ENCODE data around the gene FUT9.

Gene FUT9

GRCh38 chr6:96015518-96016333, at the start of gene FUT9:
TSS of gene FUT9 (plus strand) at chr6:96015974. CDS start at chr6:96203156, 187,182 bp downstream.
- DNase-seq: no peak

DNA sequence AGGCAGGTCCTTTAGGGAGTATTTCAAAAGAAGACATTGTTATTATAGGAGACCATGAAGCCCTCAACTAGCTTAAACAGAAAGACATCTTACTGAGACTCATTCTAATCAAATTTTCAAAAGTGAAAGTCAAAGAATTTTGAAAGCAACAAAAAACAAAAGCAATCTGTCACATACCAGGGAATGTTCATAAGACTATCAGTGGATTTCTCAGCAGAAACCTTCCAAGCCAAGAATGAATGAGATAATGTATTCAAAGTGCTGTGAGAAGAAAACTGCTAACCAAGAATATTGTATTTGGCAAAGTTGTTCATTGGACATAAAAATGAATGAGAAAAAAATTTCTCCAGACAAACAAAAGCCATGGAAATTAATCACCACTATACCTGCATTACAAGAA, 48.2 kb upstream of the FUT9 start:
- no peak for DNase-seq

DNA sequence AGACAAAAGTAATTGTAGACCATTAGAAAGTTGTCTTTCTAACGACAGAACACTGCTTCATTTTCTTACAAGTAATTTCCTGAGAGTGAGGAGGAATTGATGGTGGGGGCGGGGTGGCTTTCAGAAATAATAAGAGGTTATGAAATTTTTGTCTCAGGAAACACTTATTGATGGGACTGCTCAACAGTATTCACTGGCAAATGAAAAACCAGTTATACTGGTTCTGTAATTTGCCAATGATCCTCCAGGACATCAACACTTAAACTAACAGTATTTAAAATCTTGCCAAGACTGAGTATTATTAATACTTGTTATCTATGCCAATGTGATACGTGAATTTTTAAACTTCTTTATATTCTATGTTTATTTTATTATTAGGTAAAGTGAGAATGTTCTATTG, 41.8 kb upstream of the FUT9 start:
- DNase-seq: no peak

DNA sequence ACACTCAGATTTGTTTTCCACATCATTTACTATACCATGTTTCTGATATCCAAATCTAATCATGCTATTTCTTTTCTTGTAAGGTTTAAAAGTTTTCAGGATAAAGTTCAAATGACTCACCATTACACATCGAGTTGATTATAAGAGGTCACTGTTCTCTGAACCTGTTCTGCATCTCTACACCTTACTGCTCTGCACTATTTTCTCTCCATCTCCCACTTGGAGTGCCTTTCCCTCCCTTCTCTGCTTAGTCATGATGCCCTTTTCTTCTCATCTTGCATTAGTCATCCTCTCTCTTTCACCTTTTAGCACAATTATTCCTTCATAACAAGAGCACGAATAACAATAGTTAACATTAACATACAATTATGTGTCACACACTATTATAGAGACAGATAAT, 37.5 kb upstream of the FUT9 start:
- no peak for DNase-seq

- no peak for DNase-seq
Measured at GRCh38 chr6:95991906-95992305, 23.9 kb upstream of the FUT9 start.

GRCh38 chr6:95994151-95994550, 21.6 kb upstream of the FUT9 start:
- DNase-seq: no peak

DNA sequence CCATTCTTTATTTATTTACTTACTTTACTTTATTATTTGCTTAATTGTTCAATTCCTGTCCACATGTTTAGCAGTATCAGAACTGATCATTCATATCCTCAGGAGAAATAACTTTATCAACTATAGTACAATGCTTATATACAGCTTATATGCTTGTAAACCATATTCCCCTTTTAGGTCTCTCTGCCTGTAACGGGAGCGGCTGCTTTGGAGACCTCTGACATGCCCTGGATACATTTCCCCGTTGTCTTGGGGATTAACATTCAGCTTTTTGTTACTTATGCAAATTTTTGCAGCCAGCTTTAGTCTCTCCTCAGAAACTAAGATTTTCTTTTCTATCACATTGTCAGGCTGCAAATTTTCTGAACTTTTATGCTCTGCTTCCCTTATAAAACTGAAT, 17.6 kb upstream of the FUT9 start:
- DNase-seq: no peak

DNA sequence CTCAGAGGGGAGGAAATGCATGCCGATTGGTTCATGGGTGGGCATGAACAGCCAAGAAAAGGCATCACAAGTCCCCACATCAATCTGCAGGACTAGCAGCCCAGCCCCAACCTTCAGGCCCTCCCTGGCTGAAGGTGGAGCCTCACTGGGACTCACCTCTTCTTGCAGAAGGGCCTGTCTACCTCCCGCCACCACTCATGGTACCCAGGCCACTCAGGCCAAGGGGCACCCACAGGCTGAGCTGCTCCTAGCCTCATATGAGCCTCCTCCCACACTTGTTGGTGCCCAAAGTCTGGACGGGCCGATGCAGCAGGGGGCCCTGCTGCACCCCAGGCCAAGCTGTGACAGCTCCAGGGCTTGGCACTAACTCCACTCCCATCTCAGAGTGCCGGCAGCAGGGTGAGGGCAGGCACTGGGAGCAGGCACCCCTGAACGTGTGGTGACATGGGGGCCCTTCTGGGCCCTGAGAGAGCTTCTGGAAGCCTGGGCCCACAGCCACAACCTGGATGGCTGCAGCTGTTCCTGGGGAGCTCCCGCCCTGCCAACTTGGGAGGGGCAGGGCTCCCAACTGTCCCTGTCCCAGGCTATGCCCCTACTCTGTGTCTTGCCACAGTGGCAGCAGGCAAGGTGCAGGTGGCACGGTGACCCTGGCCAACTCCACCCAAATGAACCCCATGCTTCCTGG, 13.7 kb upstream of the FUT9 start:
- DNase-seq: no peak

DNA sequence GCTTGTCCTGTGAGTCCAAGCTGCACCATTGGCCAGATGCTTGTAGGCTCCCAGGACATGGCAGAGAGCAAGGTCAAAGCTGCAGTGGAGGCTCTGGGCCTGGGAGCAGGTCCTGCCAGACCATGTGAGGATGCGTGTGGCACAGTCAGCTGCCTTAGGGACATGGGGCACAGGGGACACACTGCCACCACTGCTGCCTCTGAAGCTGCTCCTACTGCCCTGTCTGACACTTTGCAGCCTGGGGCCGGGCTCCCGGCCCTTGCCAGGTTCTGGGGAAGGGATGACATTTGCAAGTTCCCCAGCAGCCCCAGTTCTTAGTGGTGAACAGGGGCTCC, 13.2 kb upstream of the FUT9 start:
- DNase-seq: no peak

DNA sequence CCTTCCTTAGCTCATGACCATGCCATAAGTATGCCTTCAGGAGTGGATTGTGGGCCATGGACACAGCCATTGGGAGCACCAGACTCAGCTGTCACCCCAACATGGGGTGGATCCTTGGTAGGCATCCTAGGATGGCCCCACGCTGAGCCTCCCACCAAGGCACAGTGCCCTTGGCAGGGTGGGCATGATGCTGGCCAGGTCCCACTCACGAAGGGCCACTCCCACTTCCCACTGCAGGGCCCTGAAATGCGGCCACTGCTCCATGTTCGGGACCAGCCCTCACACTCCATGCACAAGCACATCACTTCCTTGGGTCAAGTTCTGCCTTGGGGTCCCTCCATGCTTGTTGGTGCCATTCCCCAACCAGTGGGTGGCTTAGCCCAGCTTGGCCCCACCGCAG, 12.9 kb upstream of the FUT9 start:
- DNase-seq: no peak

- DNase-seq: no peak
Measured at GRCh38 chr6:96007663-96008062, 8.1 kb upstream of the FUT9 start.

DNA sequence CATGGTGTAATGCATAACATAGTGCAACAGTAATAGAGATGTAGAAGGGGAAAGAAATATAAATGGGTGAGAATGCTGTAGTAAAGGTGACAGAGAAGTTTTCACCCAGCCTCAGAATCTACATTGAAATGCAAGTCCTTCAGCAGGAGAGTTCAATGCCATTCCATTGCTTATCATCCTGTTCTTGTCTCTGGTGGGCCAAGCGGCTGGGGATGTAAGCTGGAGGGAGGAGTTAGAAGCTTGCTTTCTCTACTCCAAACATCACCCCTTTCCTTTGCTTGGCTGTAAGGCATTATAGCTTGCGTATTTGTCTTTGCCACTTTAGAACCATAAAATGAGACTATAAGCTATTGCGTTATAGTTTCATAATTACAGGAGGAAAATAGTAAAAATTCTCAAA, 2.2 kb upstream of the FUT9 start:
- DNase-seq: no peak

DNA sequence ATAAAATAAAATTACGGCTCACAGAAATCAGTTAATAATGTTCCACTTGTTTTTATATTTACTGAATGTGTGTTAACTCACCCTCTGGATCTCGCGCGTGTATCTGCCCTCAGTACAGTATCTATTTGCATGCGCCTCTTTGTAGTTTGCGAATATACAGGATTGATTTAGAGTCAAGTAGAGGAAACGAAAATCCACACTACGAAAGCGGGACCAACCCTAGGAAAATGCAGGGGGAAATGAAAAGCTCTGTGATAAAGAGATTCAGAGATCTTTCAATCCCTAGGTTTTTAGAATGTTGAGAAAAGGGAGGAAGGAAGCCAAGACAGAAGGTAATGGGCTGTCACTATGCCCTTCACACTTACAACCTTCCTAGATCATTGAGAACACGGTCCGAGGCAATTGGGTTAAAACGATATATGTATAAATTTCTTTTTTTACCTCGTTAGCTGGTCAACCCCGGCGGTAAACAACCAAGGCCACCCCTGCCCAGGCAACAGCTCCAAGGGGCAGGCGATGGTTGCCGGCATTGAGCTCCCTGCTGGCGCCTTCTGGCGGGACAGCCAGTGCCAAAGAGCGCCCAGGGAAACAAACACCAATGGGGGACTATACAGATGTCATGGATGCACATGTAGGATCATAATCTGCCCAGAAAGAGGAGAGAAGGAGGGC, 792 bp upstream of the FUT9 start:
- no peak for DNase-seq

DNA sequence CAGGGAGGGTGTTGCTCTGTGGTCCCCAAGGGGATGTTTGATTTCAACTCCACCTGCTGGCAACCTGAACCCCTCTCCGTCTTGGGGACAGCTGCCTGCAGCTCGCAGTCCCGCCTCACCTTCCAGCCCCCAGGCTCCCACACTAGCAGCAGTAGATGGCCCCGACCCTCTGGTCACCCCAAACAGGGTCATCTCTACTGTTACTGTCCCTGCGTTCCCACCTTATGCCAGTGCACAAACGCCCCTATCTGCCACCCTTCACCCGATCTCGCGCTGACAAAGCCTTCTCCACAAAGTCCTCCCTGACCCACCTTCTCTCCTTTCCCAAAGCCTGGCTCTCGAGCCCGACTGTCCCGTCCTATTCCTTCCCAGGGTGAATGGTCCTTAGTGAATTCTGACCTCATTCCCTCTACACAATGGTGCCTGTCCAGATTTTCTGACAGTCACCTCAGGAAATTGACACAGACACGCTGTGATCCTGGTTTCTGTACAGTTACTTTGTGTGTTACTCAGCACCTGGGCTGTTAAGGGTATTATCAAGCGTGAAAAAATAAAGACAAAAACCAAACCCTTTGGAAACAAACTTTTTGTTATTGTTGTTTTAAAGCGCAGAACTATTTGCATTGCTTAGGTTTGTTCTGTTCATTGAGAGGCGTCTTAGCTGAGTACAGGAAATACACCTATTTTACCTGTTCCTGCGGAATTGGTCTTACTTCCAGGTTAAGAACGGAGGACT, 728 bp downstream of the FUT9 start:
- no peak for DNase-seq

GRCh38 chr6:96017070-96017359, 1.2 kb downstream of the FUT9 start:
- DNase-seq: no peak

DNA sequence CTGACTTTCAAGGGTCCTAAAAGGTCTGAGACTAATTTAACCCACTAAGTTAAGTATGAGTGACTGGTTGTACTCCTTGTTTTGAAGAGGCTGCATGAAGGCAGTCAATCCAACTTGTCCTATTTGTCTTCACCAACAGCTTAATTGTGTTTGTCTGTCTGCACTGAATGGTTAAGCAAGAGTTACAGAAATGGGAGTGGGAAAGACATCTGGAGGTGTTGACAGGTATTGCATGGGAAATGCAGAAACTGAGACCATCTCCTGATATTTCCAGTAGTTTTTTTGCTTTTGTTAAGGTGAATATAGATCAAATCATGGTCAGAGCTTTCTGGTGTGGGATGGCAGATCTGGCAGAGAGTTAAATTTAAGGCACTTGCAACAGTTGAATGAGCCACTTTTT, 6.5 kb downstream of the FUT9 start:
- no peak for DNase-seq

DNA sequence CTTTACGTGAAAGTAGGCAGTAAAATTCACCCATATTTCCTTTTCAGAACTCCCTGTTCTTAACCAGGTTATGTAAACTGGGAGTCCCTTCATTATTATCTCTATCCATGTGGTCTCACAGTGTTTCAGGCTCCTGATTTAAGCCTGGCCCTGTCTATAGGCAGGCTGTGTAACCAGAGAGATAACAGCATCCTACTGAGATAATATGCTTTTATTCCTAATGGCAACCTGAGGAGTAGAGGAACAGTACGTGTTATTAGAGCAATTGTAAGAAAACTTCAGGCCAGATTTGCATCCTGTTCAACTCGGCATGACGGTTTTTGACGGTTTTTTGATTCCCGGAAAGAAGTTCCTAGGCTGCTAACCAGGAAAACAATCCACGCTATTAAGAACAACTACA, 16.9 kb downstream of the FUT9 start:
- no peak for DNase-seq

- no peak for DNase-seq
Measured at GRCh38 chr6:96051555-96051954, 35.8 kb downstream of the FUT9 start.

DNA sequence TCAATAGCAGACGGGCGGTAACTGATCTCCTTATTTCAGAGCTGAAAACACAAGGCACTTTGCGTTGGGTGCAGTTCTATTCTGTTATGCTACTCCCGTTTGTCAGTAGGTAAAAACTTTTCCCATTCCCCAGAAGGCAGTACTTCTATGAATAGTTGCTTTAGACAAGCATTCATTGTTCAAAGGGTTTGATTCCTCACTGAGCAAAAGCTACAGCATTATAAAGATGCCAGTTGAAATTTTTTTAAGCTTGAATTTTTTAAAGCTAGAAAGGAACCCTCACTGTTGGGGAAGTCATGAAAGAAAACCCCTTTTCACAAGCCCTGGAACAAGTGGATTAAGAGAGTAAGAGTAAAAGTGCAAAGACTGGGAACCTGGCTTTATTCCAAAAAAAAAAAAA, 42.3 kb downstream of the FUT9 start:
- no peak for DNase-seq

- no peak for DNase-seq
Measured at GRCh38 chr6:96059586-96059985, 43.8 kb downstream of the FUT9 start.

DNA sequence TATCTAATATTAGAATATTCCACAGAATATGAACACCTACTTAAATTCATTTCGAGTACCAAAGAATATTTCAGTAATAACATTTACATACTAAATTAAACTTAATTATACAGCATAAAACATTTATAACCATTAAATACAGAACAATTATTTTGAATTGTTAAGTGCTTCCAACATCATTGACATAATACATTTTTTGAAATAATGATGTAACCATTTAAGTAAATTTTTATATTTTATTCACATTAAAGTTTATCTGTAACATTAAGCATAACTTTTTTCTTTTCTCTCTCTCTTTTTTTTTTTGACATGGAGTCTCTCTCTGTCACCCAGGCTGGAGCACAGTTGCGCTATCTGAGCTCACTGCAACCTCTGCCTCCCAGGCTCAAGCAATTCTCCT, 44.5 kb downstream of the FUT9 start:
- no peak for DNase-seq

GRCh38 chr6:96065213-96065612, 49.4 kb downstream of the FUT9 start:
- DNase-seq: no peak

DNA sequence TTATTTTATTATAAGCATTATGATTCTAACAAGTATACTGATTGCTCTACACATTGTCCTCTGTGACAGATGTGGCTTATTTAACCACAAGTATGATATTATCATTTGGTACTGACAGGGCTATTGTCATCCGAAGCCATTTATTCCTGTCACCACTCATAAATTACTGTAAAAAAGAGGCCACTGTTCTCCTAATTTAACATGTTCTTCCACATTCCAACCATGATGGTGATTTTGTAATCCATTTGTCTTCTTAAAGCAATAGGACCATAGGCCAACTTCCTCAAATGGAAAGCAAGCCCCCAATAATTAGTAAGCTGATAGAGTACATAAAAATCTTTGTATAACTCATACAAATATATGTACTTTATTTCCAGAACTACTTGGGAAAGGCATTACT, 50.6 kb downstream of the FUT9 start:
- no peak for DNase-seq

DNA sequence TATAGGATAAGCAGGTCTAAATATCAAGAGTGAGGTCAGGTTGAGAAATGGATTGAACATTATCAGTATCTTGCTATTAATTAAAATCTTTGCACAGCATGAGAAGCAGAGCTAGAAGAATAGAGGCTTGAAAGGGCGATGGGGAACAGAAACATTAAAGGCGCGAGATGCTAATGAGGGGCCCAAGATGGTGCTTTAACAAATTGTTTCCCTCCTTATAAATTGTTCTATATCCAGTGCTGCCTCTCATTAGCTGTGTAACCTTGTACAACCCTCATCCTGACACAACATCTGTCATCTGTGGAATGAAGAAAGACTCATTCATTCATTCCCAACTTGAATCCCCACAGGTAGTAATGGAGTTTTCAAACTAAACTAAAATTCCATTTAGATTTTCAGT, 57.8 kb downstream of the FUT9 start:
- DNase-seq: no peak

All from CD4-positive, alpha-beta T cell treated with Interleukin-15 for 1 hour (primary cell).